ENCODE measurements around the gene PPFIBP1.
"Not testable (repeated sequence)": the region's sequence is repeated elsewhere in the genome, so short reads cannot be mapped to it uniquely, and the experiment has no call there.

PPFIBP1 gene

DNA sequence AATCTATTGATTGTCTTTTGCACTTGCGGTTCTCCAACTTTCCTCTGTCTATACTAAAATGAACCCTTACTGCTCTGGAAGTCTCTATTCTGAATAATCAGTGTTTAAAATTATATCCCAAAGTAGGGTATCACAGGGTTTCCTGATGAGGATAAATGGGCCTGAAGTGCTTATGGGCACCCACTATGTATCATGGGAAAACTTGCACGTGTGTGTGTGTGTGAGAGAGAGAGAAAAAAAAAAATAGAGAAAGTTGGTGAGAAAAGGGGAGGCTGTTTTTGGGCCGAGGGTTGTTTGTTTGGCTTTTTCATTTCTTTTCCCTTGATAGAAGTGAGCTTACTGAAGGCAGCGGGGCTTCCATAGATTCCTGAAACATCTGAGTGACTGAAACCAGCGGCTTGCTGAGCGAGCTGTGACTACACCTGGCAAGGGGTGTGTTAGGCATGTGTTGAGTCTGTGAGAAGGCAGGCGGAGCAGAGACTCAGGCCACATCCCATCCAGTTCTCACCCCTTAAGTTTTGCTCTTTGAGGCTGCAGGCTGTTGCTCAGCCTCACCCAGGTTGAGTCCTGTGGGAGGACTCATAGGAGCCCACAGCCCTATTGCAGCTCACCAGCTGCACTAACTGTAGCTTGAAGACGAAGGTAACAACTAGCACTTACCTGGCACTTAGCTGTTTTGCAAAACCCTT is 17.2 kb downstream of the PPFIBP1 start:
- Histone ChIP-seq H3K27me3 (ENCODE audit: insufficient read depth, poor library complexity, severe bottlenecking) (no peaks in the 10 kb centered on the region), H3K4me3 (replicated peaks; ENCODE audit: insufficient read depth, low read length) (no peak overlapping the region), H3K27ac (replicated peaks) (no peak overlapping the region)
- DNase-seq (ENCODE audit: low read depth in 1 of 2, low spot score in 1 of 2) = no peak
- no peak for TF ChIP-seq REST (IDR thresholded peaks at IDR 0.05; ENCODE audit: insufficient replicate concordance, low read depth)

- Histone ChIP-seq H3K4me3 (replicated peaks; ENCODE audit: insufficient read depth, low read length) (no peak overlapping the region), H3K27me3 (ENCODE audit: insufficient read depth, poor library complexity, severe bottlenecking) (no peaks in the 10 kb centered on the region), H3K27ac (replicated peaks) (no peak overlapping the region)
- TF ChIP-seq POLR2AphosphoS5 (IDR thresholded peaks at IDR 0.05; ENCODE audit: low read depth) (no peak), REST (IDR thresholded peaks at IDR 0.05; ENCODE audit: insufficient replicate concordance, low read depth) (no peak)
- DNase-seq (ENCODE audit: low read depth in 1 of 2, low spot score in 1 of 2) = no peak
These were observed 18.6 kb downstream of the PPFIBP1 start for GRCh38 chr12:27542628-27543027.

- H3K27ac ChIP-seq (replicated peaks); H3K4me3 ChIP-seq (replicated peaks; ENCODE audit: insufficient read depth, low read length); DNase-seq (ENCODE audit: low read depth in 1 of 2, low spot score in 1 of 2); H3K27me3 ChIP-seq (ENCODE audit: insufficient read depth, poor library complexity, severe bottlenecking): not testable (repeated sequence)
These were observed 20.9 kb downstream of the PPFIBP1 start for GRCh38 chr12:27544858-27545257.

GRCh38 chr12:27545665-27546064 is 21.7 kb downstream of the PPFIBP1 start:
- Histone ChIP-seq H3K27me3 (ENCODE audit: insufficient read depth, poor library complexity, severe bottlenecking) (no peaks in the 10 kb centered on the region), H3K4me3 (replicated peaks; ENCODE audit: insufficient read depth, low read length) (no peak overlapping the region), H3K27ac (replicated peaks) (no peak overlapping the region)
- TF ChIP-seq GABPA (IDR thresholded peaks at IDR 0.05; ENCODE audit: low read depth) = no peak
- DNase-seq (ENCODE audit: low read depth in 1 of 2, low spot score in 1 of 2) = no peak

DNA sequence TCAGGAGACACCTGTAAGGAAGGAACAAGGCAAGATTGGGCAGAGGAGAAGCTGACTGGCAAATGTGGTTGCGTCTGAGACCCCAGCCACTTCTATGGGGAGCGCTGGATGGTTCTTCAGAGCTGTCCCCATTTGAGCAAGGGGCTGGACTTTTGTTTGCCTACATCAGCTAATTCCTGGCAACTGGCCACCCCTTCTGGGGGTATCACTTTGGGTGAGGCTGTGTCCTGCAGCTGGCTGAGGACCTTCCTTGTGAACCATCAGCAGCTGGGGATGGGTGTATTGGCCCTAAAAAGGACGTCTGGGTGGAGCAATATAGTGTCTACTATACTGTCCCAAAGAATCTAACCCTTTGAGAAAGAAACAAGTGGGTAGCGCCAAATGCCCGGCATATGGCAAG is 23.6 kb downstream of the PPFIBP1 start:
- TF ChIP-seq CTCF (IDR thresholded peaks at IDR 0.05; ENCODE audit: insufficient read depth, low read length) (no peak), POLR2AphosphoS5 (IDR thresholded peaks at IDR 0.05; ENCODE audit: low read depth) (no peak), GABPA (IDR thresholded peaks at IDR 0.05; ENCODE audit: low read depth) (no peak), REST (IDR thresholded peaks at IDR 0.05; ENCODE audit: insufficient replicate concordance, low read depth) (no peak), SPI1 (IDR thresholded peaks at IDR 0.05; ENCODE audit: borderline replicate concordance, low read depth) (no peak)
- no peaks in the 10 kb centered on the region for H3K27me3 ChIP-seq (ENCODE audit: insufficient read depth, poor library complexity, severe bottlenecking)
- H3K27ac ChIP-seq (replicated peaks) = no peak overlapping the region
- DNase-seq (ENCODE audit: low read depth in 1 of 2, low spot score in 1 of 2) = no peak
- no peak overlapping the region for H3K4me3 ChIP-seq (replicated peaks; ENCODE audit: insufficient read depth, low read length)
